GM21447 (cell line): Measurements from ENCODE around the gene SLC4A5.

Experiments
- ATAC-seq: cut with Tn5 transposase; IDR thresholded peaks from one replicate; pipeline ENCODE4 v1.9.1; 2021; ENCODE audit not compliant: unreplicated experiment

Gene SLC4A5

GRCh38 chr2:74275228-74275627, 68.0 kb downstream of the SLC4A5 start:
- ATAC-seq = no peak

DNA sequence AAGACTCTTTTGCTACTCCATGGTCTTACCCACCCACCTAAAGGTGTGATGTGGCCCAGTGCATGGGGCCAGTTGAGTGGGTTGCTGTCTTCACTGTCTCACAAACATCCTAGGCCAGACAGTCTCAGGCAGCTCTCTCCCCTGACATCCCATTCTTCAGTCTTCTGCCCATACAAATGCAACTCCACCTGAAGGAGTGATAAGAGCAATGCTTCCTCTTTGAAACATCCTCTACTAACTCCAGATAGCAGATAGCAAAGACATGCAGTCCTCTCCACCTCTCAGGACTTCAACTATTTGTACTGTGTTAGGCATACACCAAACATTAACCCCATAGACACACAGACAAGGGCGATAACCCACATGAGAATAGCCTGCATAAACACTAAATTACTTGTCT, 73.5 kb downstream of the SLC4A5 start:
- no peak for ATAC-seq

GRCh38 chr2:74267068-74267467, 76.1 kb downstream of the SLC4A5 start:
- no peak for ATAC-seq

- no peak for ATAC-seq
Measured at GRCh38 chr2:74264281-74264680, 78.9 kb downstream of the SLC4A5 start.

GRCh38 chr2:74262681-74263080, 80.5 kb downstream of the SLC4A5 start:
- no peak for ATAC-seq

DNA sequence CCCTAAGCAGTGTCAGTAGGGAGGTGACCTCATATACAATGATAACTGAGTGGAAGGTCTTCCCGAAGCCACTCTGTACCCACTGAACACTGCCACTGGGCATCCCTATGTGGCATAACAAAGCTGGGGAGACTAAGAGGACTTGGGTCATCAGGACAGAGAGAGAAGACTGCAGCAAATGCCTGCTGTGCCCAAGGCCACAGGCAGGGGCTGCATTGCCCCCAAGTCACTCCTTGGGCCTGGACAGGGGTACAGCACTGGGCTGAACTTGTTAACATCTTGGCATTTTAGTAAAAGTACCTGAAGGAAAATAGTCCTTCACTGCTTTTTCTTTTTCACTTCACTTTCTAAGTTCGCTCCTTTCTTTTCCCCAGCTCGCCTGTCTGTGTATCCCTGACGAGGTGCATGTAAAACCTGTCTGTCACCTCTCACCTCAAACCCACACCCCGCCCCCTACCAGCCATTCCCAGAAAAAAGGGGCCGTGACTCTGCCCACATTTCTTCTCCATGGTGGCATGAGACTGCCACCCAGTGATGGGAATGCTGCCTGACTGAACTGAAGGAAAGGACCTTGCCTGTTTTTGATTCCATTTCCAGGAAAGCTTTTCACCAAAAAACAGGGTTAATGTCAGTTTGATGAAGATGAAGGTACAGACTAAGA, 81.9 kb downstream of the SLC4A5 start:
- no peak for ATAC-seq

- no peak for ATAC-seq
Measured at GRCh38 chr2:74260495-74260894, 82.7 kb downstream of the SLC4A5 start.

DNA sequence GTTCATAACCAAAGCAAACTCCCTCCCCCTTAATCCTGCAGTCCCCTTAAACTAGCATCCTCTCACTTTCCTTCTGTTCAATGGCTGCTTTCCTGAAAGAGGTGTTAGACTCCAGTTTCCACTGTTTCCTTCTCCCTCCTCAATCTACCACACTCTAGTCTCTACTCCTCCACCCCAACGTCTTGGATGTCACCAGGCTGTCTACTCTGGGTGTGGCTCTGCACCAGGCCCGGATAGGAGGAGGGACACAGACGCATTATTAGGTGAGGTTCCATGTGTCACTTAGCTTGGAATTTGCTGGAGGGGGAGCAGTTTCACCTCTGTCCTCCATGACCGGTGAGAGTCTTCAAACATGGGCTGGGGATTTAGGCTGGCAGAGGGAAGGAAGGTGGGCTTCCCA, 83.5 kb downstream of the SLC4A5 start:
- ATAC-seq = no peak

GRCh38 chr2:74259191-74259590, 84.0 kb downstream of the SLC4A5 start:
- ATAC-seq = no peak

- ATAC-seq = no peak
Measured at GRCh38 chr2:74255660-74256213, 87.5 kb downstream of the SLC4A5 start.

GRCh38 chr2:74253971-74254310, 89.3 kb downstream of the SLC4A5 start:
- ATAC-seq = no peak

DNA sequence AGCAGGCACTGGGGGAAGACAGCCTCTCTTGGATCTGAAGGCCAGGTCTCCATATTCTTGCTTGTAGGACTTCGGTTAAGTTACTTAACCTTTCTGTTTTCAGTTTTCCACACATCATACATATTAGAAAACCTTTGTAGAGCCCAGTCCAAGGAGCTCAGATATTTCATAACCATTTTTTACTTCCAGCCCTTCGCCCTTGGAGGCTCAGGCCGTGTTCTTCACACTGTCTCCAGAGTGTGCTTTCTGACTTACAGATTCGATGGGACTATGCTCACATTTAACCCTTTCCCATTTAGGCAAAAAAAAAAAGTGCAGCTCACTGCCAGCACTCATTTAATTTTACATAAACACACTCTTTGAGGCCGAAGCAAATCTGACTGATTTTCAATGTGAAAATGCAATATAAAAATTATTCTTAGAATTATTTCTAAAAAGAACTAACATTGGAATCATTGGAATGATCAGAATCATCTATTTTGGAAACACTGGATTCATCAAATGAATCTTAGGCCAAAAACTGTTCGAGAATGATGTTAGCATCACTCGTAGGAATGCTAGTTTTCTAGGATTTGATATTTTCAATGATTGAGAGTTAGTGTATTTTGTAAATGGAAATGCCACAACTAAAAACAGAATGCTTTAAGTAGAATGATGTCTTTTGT, 89.8 kb downstream of the SLC4A5 start:
- ATAC-seq = no peak

DNA sequence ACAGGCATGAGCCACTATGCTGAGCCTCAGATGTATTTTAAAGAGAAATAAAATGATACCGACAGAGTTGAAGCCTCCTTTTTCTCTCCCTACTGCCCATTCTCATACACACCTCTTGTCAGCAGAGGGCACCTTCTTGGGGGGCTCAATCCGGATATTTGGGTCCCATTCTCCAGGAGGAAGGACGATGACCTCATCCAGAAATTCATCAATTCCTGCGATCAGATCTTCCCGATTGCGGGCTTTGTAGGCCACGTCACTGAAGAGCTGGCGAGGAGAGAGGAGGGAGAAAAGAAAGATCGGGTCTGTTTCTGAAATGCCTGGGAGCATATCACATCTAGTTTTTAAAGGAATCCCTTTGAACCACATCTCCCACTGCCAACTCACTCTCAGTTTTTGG, 90.4 kb downstream of the SLC4A5 start:
- no peak for ATAC-seq

DNA sequence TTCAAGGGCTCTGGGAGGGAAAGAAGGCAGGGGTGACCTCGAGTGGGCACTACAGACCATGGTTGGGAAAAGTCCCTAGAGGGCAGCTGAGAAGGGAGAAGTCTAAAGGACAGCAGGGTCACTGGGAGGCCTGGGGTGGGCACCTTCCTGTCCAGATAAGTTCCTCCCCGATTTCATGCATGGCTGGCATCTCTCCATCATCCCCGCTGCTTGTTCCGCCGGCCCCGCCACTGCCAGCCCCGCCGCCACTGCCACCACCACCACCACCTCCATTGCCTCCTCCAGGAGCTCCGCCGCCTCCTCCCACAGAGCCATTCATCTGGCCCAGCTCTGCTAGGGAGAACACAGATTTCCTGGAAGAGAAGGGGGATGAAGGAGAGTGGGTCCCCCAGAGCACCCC, 91.2 kb downstream of the SLC4A5 start:
- ATAC-seq = no peak

DNA sequence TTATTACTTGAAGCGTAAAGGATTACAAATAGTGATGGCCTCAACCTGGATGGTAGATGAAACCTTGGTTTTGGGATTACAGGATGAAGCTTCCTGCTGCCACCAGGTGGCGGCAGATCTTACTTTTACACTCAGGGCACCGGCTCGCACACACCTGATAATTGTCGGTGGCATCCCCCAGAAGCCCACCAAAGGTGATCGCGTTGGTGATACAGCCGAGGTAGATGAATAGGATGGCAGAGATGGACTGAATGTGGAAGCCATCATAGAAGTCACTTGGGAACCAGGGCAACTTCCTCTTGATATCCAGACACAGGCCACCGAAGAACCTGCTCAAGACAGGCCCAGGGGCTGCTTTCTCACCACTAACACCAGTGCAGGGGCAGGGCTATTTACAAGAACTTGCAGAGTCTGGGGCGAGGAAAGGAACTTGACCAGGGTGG, 93.0 kb downstream of the SLC4A5 start:
- no peak for ATAC-seq

DNA sequence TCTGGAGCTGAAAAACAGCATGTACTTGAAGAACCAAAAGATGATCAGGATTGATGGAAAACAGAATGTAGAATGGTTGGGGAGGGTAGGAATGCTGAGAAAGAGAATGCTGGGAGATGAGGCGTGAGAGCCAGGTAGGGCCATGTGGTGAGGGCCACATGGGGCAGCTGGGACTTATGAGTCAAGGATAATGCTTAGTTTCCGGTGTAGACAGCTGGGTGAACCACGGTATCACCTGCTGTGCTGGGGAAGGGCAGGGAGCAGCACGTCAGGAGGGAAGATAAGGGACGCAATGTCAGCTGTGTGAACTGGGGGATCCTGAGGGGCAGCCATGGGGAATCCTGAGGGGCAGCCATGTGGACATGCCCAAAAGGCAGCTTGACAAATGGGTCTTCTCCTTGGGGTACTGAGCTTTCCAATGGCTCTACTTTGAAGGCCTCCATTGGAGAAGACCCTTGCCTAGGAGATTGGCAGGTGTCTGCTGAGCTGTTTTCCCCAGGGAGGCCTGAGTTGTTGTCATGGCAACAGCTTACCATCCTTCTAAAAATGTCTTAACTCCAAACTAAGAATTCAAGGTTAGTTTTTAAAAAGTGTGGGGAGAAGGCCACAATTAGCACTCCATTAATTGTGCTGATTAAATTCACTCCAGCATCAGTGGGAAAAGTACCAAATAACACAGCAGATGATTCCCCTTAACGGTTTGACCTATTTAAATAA, 93.7 kb downstream of the SLC4A5 start:
- no peak for ATAC-seq

- ATAC-seq = no peak
Measured at GRCh38 chr2:74246496-74247195, 96.6 kb downstream of the SLC4A5 start.

DNA sequence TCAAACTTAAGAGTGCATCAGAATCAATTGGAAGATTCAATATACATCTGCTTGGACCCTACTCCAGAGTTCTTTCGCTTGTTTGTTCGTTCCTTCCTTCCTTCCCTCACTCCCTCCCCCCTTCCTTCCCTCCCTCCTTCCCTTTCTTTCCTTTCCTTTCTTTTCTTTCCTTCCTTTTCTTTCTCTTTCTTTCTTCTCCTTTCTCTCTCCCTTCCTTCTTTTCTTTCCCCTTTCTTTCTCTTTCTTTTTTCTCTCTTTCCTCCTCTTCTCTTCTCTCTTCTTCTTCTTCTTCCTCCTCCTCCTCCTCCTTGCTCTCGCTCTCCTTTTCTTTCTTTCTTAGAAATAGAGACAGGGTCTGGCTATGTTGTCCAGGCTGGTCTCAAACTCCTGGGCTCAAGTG, 98.9 kb downstream of the SLC4A5 start:
- no peak for ATAC-seq

DNA sequence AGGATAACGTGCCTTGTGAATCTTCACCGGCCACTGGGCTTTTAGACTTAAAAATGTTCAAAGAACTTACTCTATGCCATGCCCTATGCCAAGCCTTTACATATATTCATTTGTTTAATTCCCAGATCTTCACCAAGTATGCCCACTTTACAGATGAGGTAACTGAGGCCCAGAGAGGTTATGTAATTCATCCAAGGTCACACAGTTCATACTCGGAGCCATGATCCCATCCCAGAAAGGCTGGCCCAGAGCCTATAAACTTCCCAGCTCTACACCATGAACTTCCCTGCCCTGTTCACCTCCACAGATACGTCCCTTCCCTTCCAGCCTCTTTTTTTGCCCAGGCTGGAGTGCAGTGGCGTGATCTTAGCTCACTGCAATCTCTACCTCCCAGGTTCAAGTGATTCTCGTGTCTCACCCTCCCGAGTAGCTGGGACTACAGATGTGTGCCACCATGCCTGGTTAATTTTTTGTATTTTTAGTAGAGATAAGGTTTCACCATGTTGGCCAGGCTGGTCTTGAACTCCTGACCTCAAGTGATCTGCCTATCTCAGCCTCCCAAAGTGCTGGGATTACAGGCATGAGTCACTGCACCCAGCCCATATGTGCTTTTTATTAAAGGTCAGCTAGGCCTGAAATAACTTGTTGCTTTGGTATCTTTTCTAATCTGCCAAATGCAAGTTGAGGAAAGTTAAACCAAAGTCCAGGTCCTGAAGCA, 100.7 kb downstream of the SLC4A5 start:
- ATAC-seq = no peak

GRCh38 chr2:74239346-74239745, 103.9 kb downstream of the SLC4A5 start:
- ATAC-seq = no peak

- ATAC-seq = no peak
Measured at GRCh38 chr2:74238879-74239278, 104.3 kb downstream of the SLC4A5 start.
